Activated naive CD4-positive, alpha-beta T cell (primary cell): ENCODE data around the gene DLG3.

Experiments
- DNase-seq, 4 experiments: peaks; one replicate each; lab custom pipeline; 2025; lab: John Stamatoyannopoulos, UW

Gene DLG3

DNA sequence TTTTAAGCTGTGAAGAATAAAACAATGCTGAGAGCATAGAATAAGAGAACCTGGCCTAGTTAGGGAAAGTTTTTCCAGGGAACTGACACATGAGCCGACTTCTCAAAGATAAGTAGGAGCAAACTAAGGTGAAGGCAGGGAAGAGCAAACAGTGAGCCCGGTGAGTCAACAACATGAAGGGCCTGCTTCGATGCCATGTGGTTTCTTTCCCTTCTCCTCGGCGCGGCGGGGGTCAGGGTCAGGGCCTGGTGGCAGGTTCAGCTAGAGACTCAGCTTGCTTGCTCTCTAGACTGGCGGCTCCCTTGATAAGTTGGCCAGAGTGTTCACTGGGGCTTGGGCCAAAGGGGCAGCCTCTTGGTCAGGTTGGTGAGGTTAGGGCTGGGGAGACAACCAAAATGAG, 81.1 kb downstream of the DLG3 start:
- no peak for DNase-seq

DNA sequence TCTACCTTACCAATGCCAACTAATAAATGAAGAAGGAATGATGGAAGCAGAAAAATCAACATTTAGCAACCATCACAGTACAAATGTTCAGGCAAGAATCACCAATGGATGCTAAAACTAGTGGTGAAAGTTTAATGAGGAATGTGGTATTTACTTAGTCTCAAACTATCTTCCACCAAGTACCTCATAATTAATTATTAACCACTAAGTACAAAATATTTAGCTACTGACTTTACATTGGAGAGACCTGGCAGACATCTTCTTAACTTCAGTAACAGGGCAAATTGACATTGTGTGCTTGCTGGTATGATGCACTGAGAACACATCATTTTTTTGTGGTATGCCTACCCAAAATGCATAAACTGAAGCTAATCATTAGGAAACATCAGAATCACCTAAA, 82.4 kb downstream of the DLG3 start:
- DNase-seq = no peak

DNA sequence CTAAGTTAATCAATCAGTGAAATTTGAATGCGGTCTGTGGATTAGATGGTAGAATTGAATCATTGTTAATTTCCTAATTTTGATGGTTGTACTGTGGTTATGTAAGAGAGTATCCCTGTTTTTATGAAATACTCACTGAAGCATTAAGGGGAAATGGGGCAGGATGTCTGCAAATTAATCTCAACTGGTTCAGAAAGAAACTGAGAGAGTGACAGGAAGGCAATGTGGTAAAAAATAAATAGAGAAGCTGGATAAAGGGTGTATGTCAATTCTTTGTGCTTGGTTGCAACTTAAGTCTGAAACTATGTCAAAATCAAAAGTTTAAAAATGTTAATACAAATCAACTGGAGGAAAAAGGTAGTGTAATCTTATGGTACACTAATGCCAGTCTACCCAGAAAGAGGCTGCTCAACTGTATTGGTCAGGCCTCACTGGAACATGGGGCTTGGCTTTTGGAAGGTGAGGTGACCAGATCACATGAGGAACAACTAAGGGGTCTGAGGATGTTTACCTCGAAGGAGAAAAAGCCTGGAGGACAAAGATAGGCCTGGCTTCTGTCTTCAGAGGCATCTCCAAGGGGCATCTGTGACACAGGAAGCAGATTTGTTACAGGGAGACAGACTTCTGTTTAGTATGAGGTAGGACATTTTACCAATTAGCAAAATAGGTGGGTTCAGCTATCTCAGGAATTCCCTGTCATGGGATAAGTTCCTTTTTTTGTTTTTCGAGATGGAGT, 83.1 kb downstream of the DLG3 start:
- DNase-seq = no peak

DNA sequence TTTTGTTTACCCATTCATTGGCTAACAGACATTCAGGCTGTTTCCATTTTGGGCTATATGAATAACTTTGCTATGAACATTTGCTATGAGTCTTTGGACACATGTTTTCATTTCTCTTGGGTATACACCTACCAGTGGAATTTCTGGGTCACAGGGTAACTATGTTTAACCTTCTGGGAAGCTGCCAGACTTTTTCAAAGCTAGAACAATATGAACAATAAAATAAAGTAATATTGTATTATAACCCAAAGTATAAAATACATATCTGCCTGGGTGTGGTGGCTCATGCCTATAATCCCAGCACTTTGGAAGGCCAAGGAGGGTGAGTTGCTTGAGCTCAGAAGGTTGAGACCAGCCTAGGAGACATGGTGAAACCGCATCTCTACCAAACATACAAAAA, 90.6 kb downstream of the DLG3 start:
- no peak for DNase-seq

DNA sequence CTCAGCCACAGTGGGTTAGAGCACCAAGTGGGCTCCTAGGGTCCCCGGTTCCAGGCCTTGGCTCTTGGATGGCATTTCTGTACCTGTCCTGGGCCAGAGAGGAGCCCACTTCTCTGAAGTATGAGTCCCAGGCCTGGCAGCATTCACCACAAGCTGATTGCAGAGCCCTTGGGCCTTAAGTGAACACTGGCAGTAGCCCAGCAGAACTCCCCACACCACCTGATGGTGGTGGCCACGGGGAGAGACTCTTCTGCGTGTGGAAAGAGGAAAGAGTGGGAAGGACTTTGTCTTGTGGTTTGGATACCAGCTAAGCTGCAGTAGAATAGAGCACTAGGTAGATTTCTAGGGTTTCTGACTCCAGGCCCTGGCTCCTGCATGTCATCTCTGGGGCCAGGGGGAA, 104.8 kb downstream of the DLG3 start:
- no peak for DNase-seq

DNA sequence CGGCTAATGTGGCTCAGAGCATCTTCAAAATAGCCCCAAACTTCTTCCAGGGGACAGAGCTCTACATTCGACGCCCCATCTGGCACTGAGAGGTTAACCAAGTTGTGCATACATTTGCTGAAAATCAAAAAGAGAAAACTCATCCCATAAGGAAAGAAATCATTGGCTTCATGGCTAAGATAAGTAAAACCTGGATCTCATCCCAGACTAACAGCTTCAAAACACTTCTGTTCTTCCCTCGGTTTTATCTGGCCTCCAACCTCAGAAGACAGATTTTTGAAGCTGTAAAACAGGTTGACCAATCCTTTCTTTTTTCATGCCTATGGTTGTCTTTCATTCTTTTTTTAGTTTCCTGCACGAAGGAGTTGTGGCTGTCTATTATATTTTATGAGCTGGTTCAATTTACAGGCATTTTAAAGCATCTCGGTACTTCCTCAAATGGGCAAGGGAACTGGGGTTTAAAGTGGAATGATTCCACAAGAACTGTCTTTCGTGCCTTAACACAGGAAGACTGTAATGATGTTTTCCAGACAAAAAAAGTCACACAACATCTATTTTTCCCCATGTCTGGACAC, 107.6 kb downstream of the DLG3 start:
- DNase-seq = no peak

DNA sequence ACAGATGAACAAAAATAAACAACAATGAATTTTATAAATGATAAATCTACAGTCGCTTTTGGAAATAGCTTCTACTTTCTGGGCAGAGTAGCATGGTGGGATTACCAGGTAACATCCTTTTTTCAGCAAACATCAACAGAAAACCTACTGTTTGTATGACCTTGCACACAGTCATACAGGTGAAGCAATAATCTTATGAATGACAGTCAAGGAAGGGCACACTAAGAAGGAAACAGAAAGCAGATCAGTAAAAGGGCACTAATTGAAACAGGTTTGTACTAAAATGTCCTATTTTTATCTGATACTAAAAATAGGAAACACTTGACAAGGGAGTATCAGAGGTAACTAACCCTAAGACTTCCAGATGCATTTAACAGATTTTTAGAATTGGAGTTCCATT, 108.9 kb downstream of the DLG3 start:
- no peak for DNase-seq

DNA sequence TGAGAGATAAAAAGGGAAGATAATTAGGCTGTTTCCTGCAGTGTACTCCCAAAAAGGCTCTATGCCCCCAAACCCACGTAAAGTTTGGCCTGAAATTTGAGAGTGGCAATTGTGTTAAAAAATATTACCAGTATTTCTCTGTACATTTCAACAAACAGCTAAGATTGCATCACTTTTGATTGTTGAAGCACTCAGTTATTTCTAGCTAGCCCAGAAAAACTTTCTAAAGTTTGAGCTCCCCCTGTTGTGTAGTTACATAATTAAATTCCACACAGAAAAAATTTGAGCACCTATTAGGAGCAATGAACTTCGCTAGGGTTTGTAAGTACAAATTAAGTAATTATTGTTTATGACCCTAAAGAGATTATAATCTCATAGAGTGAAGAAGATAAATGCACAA, 109.4 kb downstream of the DLG3 start:
- DNase-seq = no peak

DNA sequence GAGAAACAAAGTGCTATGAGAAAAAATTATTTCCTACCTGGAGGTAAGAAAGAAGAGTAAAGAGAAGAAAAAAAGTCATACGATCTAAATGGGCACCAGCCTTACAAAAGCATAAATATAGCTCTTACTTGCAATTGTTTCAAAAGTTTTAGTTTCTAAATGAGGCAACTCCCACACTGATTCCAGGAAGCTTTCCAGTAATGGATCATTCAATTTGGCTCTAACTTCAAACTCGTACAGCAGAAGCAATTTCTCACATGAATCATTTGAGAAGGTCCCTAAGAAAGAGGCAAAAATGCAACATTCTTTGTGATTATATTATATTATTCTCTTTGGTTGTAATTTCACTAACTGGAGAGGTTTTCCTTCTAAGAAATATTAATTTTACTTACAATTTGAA, 109.9 kb downstream of the DLG3 start:
- no peak for DNase-seq

DNA sequence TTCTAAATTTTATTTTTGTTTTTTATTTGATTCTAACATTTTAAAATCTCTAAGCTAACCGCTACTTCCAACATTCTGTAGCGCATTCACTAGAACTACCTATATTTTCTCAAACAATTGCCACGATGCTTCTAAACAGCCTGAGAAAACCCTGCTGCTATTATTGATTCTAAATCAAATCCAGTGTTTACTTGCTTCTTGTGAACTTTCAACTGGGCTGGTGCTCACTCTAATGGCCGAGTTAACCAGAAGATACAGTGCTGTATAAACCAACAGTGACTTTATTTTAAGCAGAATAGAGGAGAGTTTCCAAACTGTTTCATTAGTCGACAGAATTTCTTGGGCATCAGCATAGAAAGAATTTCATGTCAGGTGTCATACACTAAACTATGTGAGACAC, 110.3 kb downstream of the DLG3 start:
- no peak for DNase-seq
